ENCODE data around the gene ANKRD9. TPM values are rescaled to one million over a fixed set of nuclear protein-coding genes. Genes with fewer than 3 reads are reported as not detected.

Gene ANKRD9
- total RNA-seq, 1 donor from 2014 or later, result 22.4 TPM

- H3K4me1 ChIP-seq, result peaks cover 15% of the 10 kb centered on the region
- H3K27me3 ChIP-seq, result no peaks in the 10 kb centered on the region
- DNase-seq (no peak), ATAC-seq (no peak)
- TF ChIP-seq CTCF (IDR thresholded peaks at IDR 0.05), result no peak
- no peaks in the 10 kb centered on the region for H3K36me3 ChIP-seq
- H3K27ac ChIP-seq, result no peak overlapping the region
- intact Hi-C loops (cut with DNase I), result no loop called here
- H3K4me3 ChIP-seq, result no peak overlapping the region
- no peaks in the 10 kb centered on the region for H3K9me3 ChIP-seq
Observed at GRCh38 chr14:102505775-102506625, 3.6 kb downstream of the ANKRD9 start.

GRCh38 chr14:102505000-102505619 lies 4.5 kb downstream of the ANKRD9 start:
- Histone ChIP-seq H3K4me1 (peaks cover 14% of the 10 kb centered on the region), H3K27ac (no peak overlapping the region), H3K4me3 (no peak overlapping the region), H3K36me3 (no peaks in the 10 kb centered on the region), H3K9me3 (no peaks in the 10 kb centered on the region), H3K27me3 (no peaks in the 10 kb centered on the region)
- intact Hi-C loops (cut with DNase I), result no loop called here
- DNase-seq, result no peak
- no peak for ATAC-seq
- TF ChIP-seq CTCF (IDR thresholded peaks at IDR 0.05), result no peak

GRCh38 chr14:102504328-102504999 lies 5.1 kb downstream of the ANKRD9 start:
- Histone ChIP-seq H3K36me3 (no peaks in the 10 kb centered on the region), H3K9me3 (no peaks in the 10 kb centered on the region), H3K4me3 (no peak overlapping the region), H3K27ac (no peak overlapping the region), H3K27me3 (no peaks in the 10 kb centered on the region), H3K4me1 (peaks cover 18% of the 10 kb centered on the region)
- ATAC-seq, result no peak
- intact Hi-C loops (cut with DNase I), result no loop called here
- peak; percentile 62 for DNase-seq
- TF ChIP-seq CTCF (IDR thresholded peaks at IDR 0.05), result no peak

- TF ChIP-seq CTCF (IDR thresholded peaks at IDR 0.05), result no peak
Observed at GRCh38 chr14:102503641-102504327, 5.8 kb downstream of the ANKRD9 start.

GRCh38 chr14:102502571-102502970 lies 7.0 kb downstream of the ANKRD9 start:
- no peak overlapping the region for H3K27ac ChIP-seq
- intact Hi-C loops (cut with DNase I), result no loop called here
- ATAC-seq, result no peak
- no peak overlapping the region for H3K4me3 ChIP-seq
- peaks cover 14% of the 10 kb centered on the region for H3K4me1 ChIP-seq
- H3K27me3 ChIP-seq, result no peaks in the 10 kb centered on the region
- H3K36me3 ChIP-seq, result peaks cover 9% of the 10 kb centered on the region
- DNase-seq, result no peak
- no peak for TF ChIP-seq CTCF (IDR thresholded peaks at IDR 0.05)
- no peaks in the 10 kb centered on the region for H3K9me3 ChIP-seq

More at GRCh38 chr14:102503641-102504327, 5.8 kb downstream of the ANKRD9 start:
- Histone ChIP-seq H3K9me3 (no peaks in the 10 kb centered on the region), H3K27me3 (no peaks in the 10 kb centered on the region), H3K36me3 (no peaks in the 10 kb centered on the region), H3K4me1 (peaks cover 19% of the 10 kb centered on the region), H3K4me3 (no peak overlapping the region), H3K27ac (no peak overlapping the region)
- ATAC-seq, result no peak
- no peak for DNase-seq
- intact Hi-C loops (cut with DNase I), result no loop called here
